Prostate gland (tissue), 2 donors: Measurements from ENCODE around the gene LIMS3. TPM values are rescaled to one million over a fixed set of nuclear protein-coding genes. Genes with fewer than 3 reads are reported as not detected.
"Not testable (repeated sequence)": the region's sequence is repeated elsewhere in the genome, so short reads cannot be mapped to it uniquely, and the experiment has no call there.

ENCODE experiments used
- DNase-seq: peaks from one replicate; pipeline ENCODE4 v3.0.0-alpha.2; 2019; ENCODE audit warnings: low spot score
- H3K27ac ChIP-seq, 2 donors: fragments of 200-600 bp; sonication (generic); 2 replicates each; pipeline ENCODE4 v1.5.1; 2017 to 2019
- H3K27me3 ChIP-seq: fragments of 200-600 bp; sonication (generic); replicated peaks from 2 replicates; pipeline ENCODE4 v1.5.1; 2019; ENCODE audit not compliant: insufficient read depth
- H3K36me3 ChIP-seq, 2 donors: fragments of 200-600 bp; sonication (generic); 1 replicate in 1 of 2; 2 replicates in 1 of 2; pipeline versions ENCODE4 v1.5.1 to v1.8.1; 2017 to 2019
- H3K4me1 ChIP-seq: fragments of 200-600 bp; sonication (generic); replicated peaks from 2 replicates; pipeline ENCODE4 v1.5.1; 2019
- H3K4me3 ChIP-seq, 2 donors: fragments of 200-600 bp; sonication (generic); 2 replicates each; pipeline ENCODE4 v1.5.1; 2017 to 2019
- H3K9me3 ChIP-seq: fragments of 200-600 bp; sonication (generic); 2 replicates; pipeline ENCODE4 v1.5.1; 2017
- WGBS: methylation state at CpG from one replicate; pipeline ENCODE4 v1.1.5; 2018; 5-methylcytosine and 5-hydroxymethylcytosine counted together
- intact Hi-C: fragments of 100-400 bp; cut with DNase I; formaldehyde crosslinking; loops from one replicate; pipeline ENCODE4 v1.14.2; 2022
- total RNA-seq, 2 donors: library from RNA; depleted of rRNA; stranded (reverse); fragments of >200 nt; gene quantifications; one replicate each; pipeline ENCODE4 v1.1.0, GENCODE V29; 2016

Gene LIMS3
- total RNA-seq = 1 to 10 TPM; 6.3 to 6.6 TPM

- H3K27me3 ChIP-seq, H3K36me3 ChIP-seq, H3K4me1 ChIP-seq, H3K27ac ChIP-seq, H3K4me3 ChIP-seq, DNase-seq, intact Hi-C loops, H3K9me3 ChIP-seq: not testable (repeated sequence)
- WGBS = no CpG with 5 or more reads among the region's 28 CpGs
These were observed at the start of gene LIMS3 for GRCh38 chr2:109898462-109899336. Gene LIMS3 (plus strand): TSS chr2:109898688. CDS start chr2:109898729, 41 bp downstream.

- intact Hi-C loops, H3K4me3 ChIP-seq, H3K4me1 ChIP-seq, H3K36me3 ChIP-seq, H3K27me3 ChIP-seq, H3K9me3 ChIP-seq, H3K27ac ChIP-seq, DNase-seq: not testable (repeated sequence)
- WGBS = no CpG with 5 or more reads among the region's 8 CpGs
These were observed 27.2 kb upstream of the LIMS3 start for GRCh38 chr2:109871129-109871751.

- H3K4me1 ChIP-seq, intact Hi-C loops, DNase-seq, H3K36me3 ChIP-seq, H3K27ac ChIP-seq, H3K27me3 ChIP-seq, H3K9me3 ChIP-seq, H3K4me3 ChIP-seq: not testable (repeated sequence)
- WGBS = no CpG with 5 or more reads among the region's 3 CpGs
These were observed 21.9 kb upstream of the LIMS3 start for GRCh38 chr2:109876625-109877024.

- intact Hi-C loops, H3K4me1 ChIP-seq, H3K27ac ChIP-seq, DNase-seq, H3K4me3 ChIP-seq, H3K36me3 ChIP-seq, H3K27me3 ChIP-seq, H3K9me3 ChIP-seq: not testable (repeated sequence)
- no CpG with 5 or more reads among the region's 1 CpG for WGBS
These were observed 16.4 kb upstream of the LIMS3 start for GRCh38 chr2:109882112-109882511.

- H3K9me3 ChIP-seq, intact Hi-C loops: not testable (repeated sequence)
- no CpG with 5 or more reads among the region's 4 CpGs for WGBS
These were observed 10.1 kb upstream of the LIMS3 start for GRCh38 chr2:109888414-109888813.

GRCh38 chr2:109889909-109890308 is 8.6 kb upstream of the LIMS3 start:
- intact Hi-C loops, DNase-seq: not testable (repeated sequence)

More at GRCh38 chr2:109888414-109888813, 10.1 kb upstream of the LIMS3 start:
- not testable (repeated sequence) for DNase-seq, H3K4me1 ChIP-seq, H3K27me3 ChIP-seq, H3K36me3 ChIP-seq, H3K27ac ChIP-seq, H3K4me3 ChIP-seq

GRCh38 chr2:109891024-109891423 is 7.5 kb upstream of the LIMS3 start:
- H3K36me3 ChIP-seq, H3K4me1 ChIP-seq, H3K27ac ChIP-seq, H3K4me3 ChIP-seq, H3K9me3 ChIP-seq, H3K27me3 ChIP-seq, DNase-seq, intact Hi-C loops: not testable (repeated sequence)
- WGBS = no CpG with 5 or more reads among the region's 4 CpGs

More at GRCh38 chr2:109889909-109890308, 8.6 kb upstream of the LIMS3 start:
- H3K36me3 ChIP-seq, H3K9me3 ChIP-seq, H3K4me3 ChIP-seq, H3K27ac ChIP-seq, H3K27me3 ChIP-seq, H3K4me1 ChIP-seq: not testable (repeated sequence)
- no CpG with 5 or more reads among the region's 4 CpGs for WGBS

- DNase-seq, H3K36me3 ChIP-seq, intact Hi-C loops, H3K27ac ChIP-seq, H3K4me3 ChIP-seq, H3K9me3 ChIP-seq, H3K27me3 ChIP-seq, H3K4me1 ChIP-seq: not testable (repeated sequence)
- WGBS = no CpG with 5 or more reads among the region's 7 CpGs
These were observed 4.8 kb upstream of the LIMS3 start for GRCh38 chr2:109893736-109894135.

- H3K4me1 ChIP-seq, H3K36me3 ChIP-seq, intact Hi-C loops, H3K27ac ChIP-seq, H3K9me3 ChIP-seq, H3K4me3 ChIP-seq, H3K27me3 ChIP-seq, DNase-seq: not testable (repeated sequence)
- no CpG with 5 or more reads among the region's 6 CpGs for WGBS
These were observed 4.3 kb upstream of the LIMS3 start for GRCh38 chr2:109894141-109894540.

GRCh38 chr2:109895090-109895869 is 3.2 kb upstream of the LIMS3 start:
- intact Hi-C loops, DNase-seq, H3K4me3 ChIP-seq, H3K36me3 ChIP-seq, H3K9me3 ChIP-seq, H3K27ac ChIP-seq, H3K27me3 ChIP-seq, H3K4me1 ChIP-seq: not testable (repeated sequence)
- WGBS = no CpG with 5 or more reads among the region's 3 CpGs

GRCh38 chr2:109896212-109896611 is 2.3 kb upstream of the LIMS3 start:
- H3K4me3 ChIP-seq, H3K27ac ChIP-seq, intact Hi-C loops, DNase-seq, H3K36me3 ChIP-seq, H3K27me3 ChIP-seq, H3K4me1 ChIP-seq, H3K9me3 ChIP-seq: not testable (repeated sequence)
- no CpG with 5 or more reads among the region's 4 CpGs for WGBS
